ENCODE results near the gene SON. TPM values are rescaled to one million over a fixed set of nuclear protein-coding genes. Genes with fewer than 3 reads are reported as not detected.

The SON gene
- total RNA-seq, 1 donor from 2014 or later, result 179 TPM

Other genes with a start within 250 kb of the SON start
- gene IFNAR1, start 218.1 kb upstream of the SON start, total RNA-seq, result 25.9 TPM
- 46.4 TPM for gene IFNGR2, start 139.6 kb upstream of the SON start, total RNA-seq
- gene TMEM50B, start 63.1 kb upstream of the SON start, total RNA-seq, result 24.9 TPM
- 1.5 TPM for gene DNAJC28, start 51.3 kb upstream of the SON start, total RNA-seq
- gene GART, start 921 bp upstream of the SON start, total RNA-seq, result 22.4 TPM
- 0.53 TPM for gene DONSON, start 45.6 kb downstream of the SON start, total RNA-seq
- 20.0 TPM for gene CRYZL1, start 98.7 kb downstream of the SON start, total RNA-seq
- gene ITSN1, start 99.5 kb downstream of the SON start, total RNA-seq, result 95.0 TPM